KMS-11 (cell line): ENCODE data around the gene NFATC1.

ENCODE experiments used
- H2AFZ ChIP-seq: fragments of 200-600 bp; sonication (generic); 2 replicates; pipeline ENCODE4 v1.6.1; 2016; ENCODE audit warnings: antibody characterized with exemption, mixed run types, low read depth
- H3K27ac ChIP-seq: fragments of 200-600 bp; sonication (generic); 2 replicates; pipeline ENCODE4 v1.6.1; 2016; ENCODE audit warnings: mild to moderate bottlenecking, mixed run types
- H3K27me3 ChIP-seq: fragments of 200-600 bp; sonication (generic); 2 replicates; pipeline ENCODE4 v1.6.1; 2017; ENCODE audit warnings: mild to moderate bottlenecking, low read depth, mixed run types, moderate library complexity; ENCODE audit not compliant: insufficient read depth
- H3K36me3 ChIP-seq: fragments of 200-600 bp; sonication (generic); 2 replicates; pipeline ENCODE4 v1.6.1; 2017; ENCODE audit warnings: mild to moderate bottlenecking, mixed run types; ENCODE audit not compliant: insufficient read depth
- H3K4me1 ChIP-seq: fragments of 200-600 bp; sonication (generic); 2 replicates; pipeline ENCODE4 v1.6.1; 2016; ENCODE audit warnings: mild to moderate bottlenecking, low read depth, mixed run types; ENCODE audit not compliant: poor library complexity, severe bottlenecking
- H3K4me2 ChIP-seq: fragments of 200-600 bp; sonication (generic); 2 replicates; pipeline ENCODE4 v1.7.0; 2016; ENCODE audit warnings: mild to moderate bottlenecking, mixed run types
- H3K4me3 ChIP-seq: fragments of 200-600 bp; sonication (generic); IDR thresholded peaks from 2 replicates; pipeline ENCODE4 v1.6.1; 2017; ENCODE audit warnings: low read depth, low read length, mixed read lengths; ENCODE audit not compliant: insufficient read depth
- H3K79me2 ChIP-seq: fragments of 200-600 bp; sonication (generic); 2 replicates; pipeline ENCODE4 v1.6.1; 2016; ENCODE audit warnings: low read depth, mixed run types; ENCODE audit not compliant: insufficient read depth
- H3K9ac ChIP-seq: fragments of 200-600 bp; sonication (generic); 2 replicates; pipeline ENCODE4 v1.6.1; 2016; ENCODE audit warnings: mild to moderate bottlenecking, mixed run types
- H4K20me1 ChIP-seq: fragments of 200-600 bp; sonication (generic); 2 replicates; pipeline ENCODE4 v1.6.1; 2016; ENCODE audit warnings: mild to moderate bottlenecking, mixed run types; ENCODE audit not compliant: insufficient read depth
- TF ChIP-seq, protein P1 (sequence below): fragments of 200-600 bp; sonication (generic); conservative IDR thresholded peaks from 2 replicates; pipeline ENCODE4 v1.6.1; 2017; ENCODE audit warnings: low read depth, mild to moderate bottlenecking, antibody characterized with exemption, low read length, moderate library complexity, mixed read lengths

The NFATC1 gene

DNA sequence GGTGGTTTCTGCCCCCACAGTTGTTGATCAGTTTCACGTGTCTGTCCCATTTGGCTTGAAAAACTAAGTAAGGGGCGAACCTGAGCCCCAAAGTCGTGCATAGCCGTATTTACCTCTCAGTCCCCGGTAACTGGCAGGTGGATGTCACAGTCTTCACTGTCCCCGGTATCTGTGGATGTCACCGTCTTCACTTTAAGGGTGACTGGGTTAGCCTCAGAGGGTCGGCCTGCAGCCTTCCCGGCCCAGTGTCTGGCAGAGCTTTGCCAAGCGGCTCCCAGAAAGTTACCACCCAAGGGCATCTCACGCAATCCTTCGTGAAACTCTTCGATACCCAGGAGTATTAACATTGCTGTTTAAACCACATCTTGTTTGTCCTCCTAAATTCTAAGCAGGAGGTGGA lies 158.6 kb downstream of the NFATC1 start:
- no peak overlapping the region for H3K4me2 ChIP-seq
- H3K9ac ChIP-seq = no peak overlapping the region
- no peaks in the 10 kb centered on the region for H3K4me1 ChIP-seq
- no peak overlapping the region for H3K27ac ChIP-seq
- no peaks in the 10 kb centered on the region for H3K79me2 ChIP-seq
- no peak overlapping the region for H2AFZ ChIP-seq
- no peaks in the 10 kb centered on the region for H3K36me3 ChIP-seq
- TF ChIP-seq, protein P1, sequence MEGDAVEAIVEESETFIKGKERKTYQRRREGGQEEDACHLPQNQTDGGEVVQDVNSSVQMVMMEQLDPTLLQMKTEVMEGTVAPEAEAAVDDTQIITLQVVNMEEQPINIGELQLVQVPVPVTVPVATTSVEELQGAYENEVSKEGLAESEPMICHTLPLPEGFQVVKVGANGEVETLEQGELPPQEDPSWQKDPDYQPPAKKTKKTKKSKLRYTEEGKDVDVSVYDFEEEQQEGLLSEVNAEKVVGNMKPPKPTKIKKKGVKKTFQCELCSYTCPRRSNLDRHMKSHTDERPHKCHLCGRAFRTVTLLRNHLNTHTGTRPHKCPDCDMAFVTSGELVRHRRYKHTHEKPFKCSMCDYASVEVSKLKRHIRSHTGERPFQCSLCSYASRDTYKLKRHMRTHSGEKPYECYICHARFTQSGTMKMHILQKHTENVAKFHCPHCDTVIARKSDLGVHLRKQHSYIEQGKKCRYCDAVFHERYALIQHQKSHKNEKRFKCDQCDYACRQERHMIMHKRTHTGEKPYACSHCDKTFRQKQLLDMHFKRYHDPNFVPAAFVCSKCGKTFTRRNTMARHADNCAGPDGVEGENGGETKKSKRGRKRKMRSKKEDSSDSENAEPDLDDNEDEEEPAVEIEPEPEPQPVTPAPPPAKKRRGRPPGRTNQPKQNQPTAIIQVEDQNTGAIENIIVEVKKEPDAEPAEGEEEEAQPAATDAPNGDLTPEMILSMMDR = no peak
- no peak overlapping the region for H3K4me3 ChIP-seq
- no peaks in the 10 kb centered on the region for H4K20me1 ChIP-seq
- peaks cover 38% of the 10 kb centered on the region for H3K27me3 ChIP-seq

DNA sequence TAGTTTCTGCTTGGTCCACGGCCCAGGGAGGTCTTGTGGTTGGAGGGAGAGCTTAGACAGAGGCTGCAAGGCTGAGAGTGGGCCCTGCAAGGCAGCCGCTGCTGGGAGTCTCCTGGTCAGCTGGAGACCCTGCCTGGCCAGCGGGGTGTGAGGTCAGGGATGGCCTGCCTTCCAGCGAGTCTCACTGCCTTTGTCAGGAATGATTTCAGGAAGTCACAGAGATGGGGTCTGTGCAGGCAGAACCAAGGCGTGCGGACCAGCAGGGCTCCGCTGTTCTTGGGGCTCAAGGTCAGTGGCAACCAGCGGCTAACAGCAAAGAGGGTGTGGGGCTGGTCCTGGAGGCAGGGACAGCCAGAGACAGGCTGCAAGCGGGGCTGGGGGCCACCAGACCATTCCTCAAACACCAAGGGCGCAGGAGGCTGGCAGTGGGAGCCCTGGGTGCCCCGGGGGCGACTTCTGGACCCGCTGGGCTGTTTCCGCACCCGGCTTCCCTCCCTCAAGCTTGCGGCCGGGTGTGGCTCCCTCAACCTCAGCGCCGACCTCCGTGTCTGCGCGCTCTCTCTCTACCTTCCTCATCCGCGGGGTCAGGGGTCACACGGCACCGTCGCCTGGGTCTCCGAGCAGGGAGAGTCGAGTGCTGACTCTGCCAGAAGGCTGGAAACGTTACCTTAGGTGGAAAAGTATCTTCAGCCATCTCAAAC lies 159.4 kb downstream of the NFATC1 start:
- no peak overlapping the region for H2AFZ ChIP-seq
- no peaks in the 10 kb centered on the region for H4K20me1 ChIP-seq
- H3K4me1 ChIP-seq = no peaks in the 10 kb centered on the region
- TF ChIP-seq, protein P1 = no peak
- H3K27ac ChIP-seq = no peak overlapping the region
- no peaks in the 10 kb centered on the region for H3K36me3 ChIP-seq
- H3K27me3 ChIP-seq = peaks cover 38% of the 10 kb centered on the region
- no peak overlapping the region for H3K4me3 ChIP-seq
- H3K4me2 ChIP-seq = no peak overlapping the region
- H3K9ac ChIP-seq = no peak overlapping the region
- no peaks in the 10 kb centered on the region for H3K79me2 ChIP-seq

DNA sequence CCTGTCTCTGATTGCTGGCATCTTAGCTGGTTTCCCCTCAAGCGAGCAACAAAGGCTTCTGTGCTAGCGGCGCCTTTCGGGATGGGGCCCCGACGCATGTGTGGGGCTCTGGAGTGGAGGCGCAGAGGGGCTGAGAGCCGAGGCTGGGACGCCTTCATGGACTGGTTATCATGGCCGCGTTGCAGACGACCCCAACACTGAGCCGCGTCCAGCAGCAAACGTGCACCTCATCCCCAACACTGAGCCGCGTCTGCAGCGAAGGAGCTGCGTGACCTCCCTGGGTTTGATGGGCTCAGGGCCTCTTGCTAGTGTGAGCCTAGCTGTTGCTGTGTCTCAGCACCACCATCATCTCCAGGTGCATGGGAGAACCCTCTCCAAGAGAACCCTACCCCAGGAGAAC lies 160.2 kb downstream of the NFATC1 start:
- TF ChIP-seq, protein P1 = no peak
- no peak overlapping the region for H3K4me3 ChIP-seq
- no peaks in the 10 kb centered on the region for H4K20me1 ChIP-seq
- peaks cover 38% of the 10 kb centered on the region for H3K27me3 ChIP-seq
- H3K27ac ChIP-seq = no peak overlapping the region
- no peaks in the 10 kb centered on the region for H3K4me1 ChIP-seq
- no peak overlapping the region for H2AFZ ChIP-seq
- no peaks in the 10 kb centered on the region for H3K36me3 ChIP-seq
- H3K9ac ChIP-seq = no peak overlapping the region
- H3K4me2 ChIP-seq = no peak overlapping the region
- no peaks in the 10 kb centered on the region for H3K79me2 ChIP-seq

DNA sequence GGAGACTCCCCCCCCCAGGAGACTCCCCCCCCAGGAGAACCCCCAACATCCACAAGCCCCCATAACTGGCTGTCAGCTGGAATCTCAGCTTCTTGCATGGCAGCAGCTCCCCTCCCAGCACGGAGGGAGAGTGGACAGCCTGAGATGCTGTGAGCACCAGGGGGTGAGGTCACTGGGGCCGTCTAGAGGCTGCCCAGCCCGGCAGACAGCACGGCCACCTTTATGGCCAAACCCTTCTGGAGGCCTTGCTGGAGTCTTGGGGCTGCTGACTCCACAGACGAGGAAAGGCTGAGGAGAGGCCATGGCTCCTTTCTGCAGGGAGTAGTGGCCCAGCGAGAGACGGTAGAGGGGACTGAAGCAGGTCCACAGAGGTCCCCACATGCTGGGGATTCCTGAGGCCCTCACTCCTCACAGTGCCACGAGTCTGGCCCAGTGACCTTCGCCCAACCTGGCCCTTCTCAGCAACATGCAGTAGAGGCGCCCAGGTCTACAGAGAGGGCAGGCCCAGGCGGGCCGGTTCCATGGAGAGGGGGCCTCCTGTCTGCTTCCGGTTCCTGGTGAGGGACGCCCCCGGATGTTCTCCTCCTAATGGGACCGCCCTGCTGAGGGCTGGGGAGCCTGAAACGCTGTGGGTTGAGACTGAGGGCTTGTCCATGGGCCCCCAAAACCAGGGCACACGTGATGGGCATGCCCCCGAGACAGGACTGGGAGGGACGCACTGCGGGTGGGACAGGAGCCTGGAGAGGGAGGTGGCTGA lies 161.3 kb downstream of the NFATC1 start:
- TF ChIP-seq, protein P1 = no peak
- H3K4me2 ChIP-seq = no peak overlapping the region
- H4K20me1 ChIP-seq = no peaks in the 10 kb centered on the region
- H3K9ac ChIP-seq = no peak overlapping the region
- no peaks in the 10 kb centered on the region for H3K36me3 ChIP-seq
- no peaks in the 10 kb centered on the region for H3K4me1 ChIP-seq
- H3K27me3 ChIP-seq = peaks cover 38% of the 10 kb centered on the region
- no peak overlapping the region for H3K4me3 ChIP-seq
- no peaks in the 10 kb centered on the region for H3K79me2 ChIP-seq
- no peak overlapping the region for H3K27ac ChIP-seq
- no peak overlapping the region for H2AFZ ChIP-seq
